Fibroblast of villous mesenchyme (primary cell): Measurements from ENCODE around the gene GPN2. TPM values are rescaled to one million over a fixed set of nuclear protein-coding genes. Genes with fewer than 3 reads are reported as not detected.

Experiments
- DNase-seq: peaks from one replicate; pipeline ENCODE4 v3.0.0-alpha.2; 2010; ENCODE audit warnings: low read depth
- H3K4me3 ChIP-seq: 2 replicates; pipeline ENCODE4 v1.5.1; 2011; ENCODE audit warnings: low read depth, mild to moderate bottlenecking, low read length
- CTCF ChIP-seq: IDR thresholded peaks from 2 replicates; pipeline ENCODE4 v1.5.1; 2012; ENCODE audit warnings: low read depth, mild to moderate bottlenecking, low read length; ENCODE audit not compliant: insufficient read depth
- total RNA-seq: library from RNA; depleted of rRNA; stranded (reverse); fragments of >200 nt; gene quantifications from 2 replicates; pipeline ENCODE4 v1.2.3, GENCODE V29; 2012

Gene GPN2
- total RNA-seq, 1 donor: 9.5 TPM

GRCh38 chr1:26857473-26858060 lies 32.5 kb downstream of the GPN2 start:
- no peak overlapping the region for H3K4me3 ChIP-seq
- no peak for TF ChIP-seq CTCF

GRCh38 chr1:26856604-26857469 lies 33.2 kb downstream of the GPN2 start:
- TF ChIP-seq CTCF: no peak
- H3K4me3 ChIP-seq: no peak overlapping the region
- no peak for DNase-seq

More at GRCh38 chr1:26857473-26858060, 32.5 kb downstream of the GPN2 start:
- no peak for DNase-seq

GRCh38 chr1:26856181-26856580 lies 33.9 kb downstream of the GPN2 start:
- TF ChIP-seq CTCF: no peak
- DNase-seq: no peak
- no peak overlapping the region for H3K4me3 ChIP-seq

DNA sequence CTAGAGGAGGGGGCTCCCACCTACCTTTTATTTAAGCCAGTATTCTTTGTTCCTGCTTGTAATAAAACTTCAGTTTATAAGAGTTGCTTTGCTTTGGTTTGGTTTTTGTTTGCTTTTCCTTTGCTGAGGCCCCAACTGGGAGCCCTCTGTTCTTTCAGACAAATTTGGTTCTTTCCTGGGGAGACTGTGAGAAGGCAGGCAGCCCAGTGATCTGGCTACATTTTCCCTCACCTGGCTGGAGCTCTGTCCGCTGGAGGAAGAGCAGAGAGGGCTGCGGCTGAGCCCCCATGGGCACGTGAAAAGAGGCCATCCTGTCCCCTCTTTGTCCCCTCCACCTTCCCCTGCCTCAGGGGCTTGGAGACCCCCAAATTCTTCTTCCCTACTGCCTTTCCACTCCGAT lies 34.4 kb downstream of the GPN2 start:
- TF ChIP-seq CTCF: no peak
- DNase-seq: no peak
- H3K4me3 ChIP-seq: no peak overlapping the region

DNA sequence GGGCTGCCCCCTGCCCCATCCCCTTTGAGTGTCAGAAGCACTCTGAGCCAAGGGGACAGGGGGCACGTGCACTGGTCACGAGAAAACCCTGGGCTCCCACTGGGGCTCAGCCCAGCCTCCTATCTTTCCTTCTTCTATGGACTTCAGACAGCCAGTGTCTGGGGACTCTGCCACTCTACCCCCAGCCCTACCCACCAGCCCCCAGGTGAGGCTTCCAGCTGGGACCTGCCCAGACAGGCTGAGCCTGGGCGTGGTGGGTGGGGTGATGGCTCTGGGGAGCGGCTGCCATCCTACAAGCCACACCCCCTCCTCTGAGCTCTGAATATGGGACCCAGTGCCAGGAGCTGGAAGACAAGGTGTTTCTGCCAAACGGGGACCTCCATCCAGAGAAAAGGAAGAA lies 35.2 kb downstream of the GPN2 start:
- TF ChIP-seq CTCF: no peak
- no peak overlapping the region for H3K4me3 ChIP-seq

GRCh38 chr1:26853600-26853999 lies 36.5 kb downstream of the GPN2 start:
- TF ChIP-seq CTCF: no peak
- DNase-seq: no peak

More for the DNA sequence above, 35.2 kb downstream of the GPN2 start:
- DNase-seq: no peak

More at GRCh38 chr1:26853600-26853999, 36.5 kb downstream of the GPN2 start:
- H3K4me3 ChIP-seq: no peak overlapping the region
